ENCODE data around the gene MAVS.

MAVS gene

GRCh38 chr20:3906744-3907721 is 60.4 kb downstream of the MAVS start:
- peak in 1 of 3 donors; percentile 10 for DNase-seq (ENCODE audit: low read depth in 3 of 3, low spot score in 1 of 3)

GRCh38 chr20:3908667-3909066 is 62.0 kb downstream of the MAVS start:
- no peak for DNase-seq (ENCODE audit: low read depth in 3 of 3, low spot score in 1 of 3)

DNA sequence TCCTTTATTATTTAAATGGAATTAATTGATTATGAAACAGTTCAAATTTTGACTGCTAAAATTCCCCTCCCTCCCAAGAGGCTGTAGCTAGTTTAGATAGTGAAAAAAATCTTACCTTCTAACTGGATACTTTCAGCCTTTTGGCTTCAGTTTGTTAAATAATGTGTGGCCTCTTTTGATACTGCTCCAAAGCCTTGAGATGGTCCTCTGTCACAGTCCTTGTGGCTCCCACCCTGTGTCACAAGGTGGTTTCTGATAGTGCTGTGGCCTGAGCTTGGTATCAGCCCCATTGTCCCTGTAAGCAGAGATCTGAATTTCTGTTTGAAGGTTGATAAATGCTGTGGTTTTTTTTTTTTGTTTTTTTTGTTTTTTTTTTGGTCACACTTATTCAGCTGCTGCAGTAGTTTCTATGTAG is 63.3 kb downstream of the MAVS start:
- DNase-seq (ENCODE audit: low read depth in 3 of 3, low spot score in 1 of 3), result no peak

- DNase-seq (ENCODE audit: low read depth in 3 of 3, low spot score in 1 of 3), result no peak
Observed at GRCh38 chr20:3910853-3911252, 64.2 kb downstream of the MAVS start.

GRCh38 chr20:3911956-3912355 is 65.3 kb downstream of the MAVS start:
- no peak for DNase-seq (ENCODE audit: low read depth in 3 of 3, low spot score in 1 of 3)

DNA sequence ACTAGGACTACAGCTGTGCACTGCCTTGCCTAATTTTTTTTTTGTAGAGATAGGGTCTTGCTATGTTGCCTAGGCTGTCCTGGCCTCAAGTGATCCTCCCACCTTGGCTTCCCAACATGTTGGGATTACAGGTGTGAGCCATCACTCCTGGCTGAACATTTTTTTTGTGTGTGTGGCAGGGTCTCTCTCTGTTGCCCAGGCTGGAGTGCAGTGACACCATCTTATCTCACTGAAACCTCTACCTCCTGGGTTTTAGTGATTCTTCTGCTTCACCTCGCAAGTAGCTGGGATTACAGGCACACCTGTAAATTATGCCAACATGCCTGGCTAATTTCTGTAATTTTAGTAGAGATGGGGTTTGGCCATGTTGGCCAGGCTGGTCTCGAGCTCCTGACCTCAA is 67.8 kb downstream of the MAVS start:
- DNase-seq (ENCODE audit: low read depth in 3 of 3, low spot score in 1 of 3), result no peak

DNA sequence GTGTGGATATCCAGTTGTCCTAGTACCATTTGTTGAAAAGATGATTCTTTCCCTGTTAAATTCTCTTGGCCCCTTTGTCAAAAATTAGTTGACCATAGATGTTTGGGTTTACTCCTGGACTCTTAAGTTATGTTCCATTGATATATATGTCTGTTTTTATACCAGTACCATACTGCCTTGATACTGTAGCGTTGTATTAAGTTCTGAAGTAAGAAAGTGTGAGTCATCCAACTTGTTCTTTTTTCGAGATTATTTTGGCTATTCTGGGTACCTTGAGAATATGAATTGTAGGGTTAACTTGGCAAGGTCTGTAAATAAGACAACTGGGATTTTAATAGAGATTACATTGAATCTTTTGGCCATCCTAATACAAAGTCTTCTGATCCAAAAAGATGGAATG is 69.1 kb downstream of the MAVS start:
- DNase-seq (ENCODE audit: low read depth in 3 of 3, low spot score in 1 of 3), result no peak

DNA sequence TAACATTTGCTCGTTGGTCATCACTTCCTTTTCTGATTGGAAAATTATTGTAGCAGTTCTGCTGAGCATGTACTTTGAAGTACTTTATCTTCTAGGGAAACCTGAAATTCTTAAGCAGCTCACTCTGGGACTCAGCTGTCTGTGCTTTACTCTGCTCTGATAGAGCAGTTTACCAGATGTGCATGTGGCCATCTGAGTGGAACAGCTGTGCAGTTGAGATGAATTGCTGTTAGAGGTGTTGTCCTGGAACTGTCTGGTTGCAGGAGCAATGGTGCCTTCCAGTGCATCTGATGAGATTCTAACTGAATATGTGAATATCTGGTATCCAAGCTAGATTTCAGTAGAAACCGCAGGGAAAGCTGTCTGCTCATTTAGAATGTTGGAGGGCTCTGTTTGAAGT is 69.7 kb downstream of the MAVS start:
- DNase-seq (ENCODE audit: low read depth in 3 of 3, low spot score in 1 of 3), result no peak

- no peak for DNase-seq (ENCODE audit: low read depth in 3 of 3, low spot score in 1 of 3)
Observed at GRCh38 chr20:3919352-3919751, 72.7 kb downstream of the MAVS start.

- DNase-seq (ENCODE audit: low read depth in 3 of 3, low spot score in 1 of 3), result no peak
Observed at GRCh38 chr20:3922223-3922982, 75.8 kb downstream of the MAVS start.

GRCh38 chr20:3922983-3923339 is 76.3 kb downstream of the MAVS start:
- no peak for DNase-seq (ENCODE audit: low read depth in 3 of 3, low spot score in 1 of 3)

DNA sequence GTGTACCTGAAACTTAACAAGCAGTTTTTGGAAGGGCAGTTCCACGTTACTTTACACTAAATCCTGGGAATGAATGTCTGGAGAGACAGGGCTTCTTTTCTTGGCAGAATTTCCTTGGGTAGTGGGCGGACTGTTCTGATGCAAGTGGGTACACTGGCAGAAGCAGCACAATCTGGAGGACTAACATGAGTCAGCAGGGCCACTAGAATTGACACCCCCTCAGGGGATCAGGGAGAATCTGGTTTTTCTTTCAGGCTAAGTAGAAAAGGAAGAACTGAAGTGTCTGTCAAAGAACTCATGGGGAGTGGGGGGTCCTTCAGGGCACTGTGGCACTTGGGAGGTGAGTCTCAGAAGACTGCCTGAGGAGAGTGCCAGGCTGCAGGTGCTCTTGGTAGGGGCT is 77.2 kb downstream of the MAVS start:
- no peak for DNase-seq (ENCODE audit: low read depth in 3 of 3, low spot score in 1 of 3)

DNA sequence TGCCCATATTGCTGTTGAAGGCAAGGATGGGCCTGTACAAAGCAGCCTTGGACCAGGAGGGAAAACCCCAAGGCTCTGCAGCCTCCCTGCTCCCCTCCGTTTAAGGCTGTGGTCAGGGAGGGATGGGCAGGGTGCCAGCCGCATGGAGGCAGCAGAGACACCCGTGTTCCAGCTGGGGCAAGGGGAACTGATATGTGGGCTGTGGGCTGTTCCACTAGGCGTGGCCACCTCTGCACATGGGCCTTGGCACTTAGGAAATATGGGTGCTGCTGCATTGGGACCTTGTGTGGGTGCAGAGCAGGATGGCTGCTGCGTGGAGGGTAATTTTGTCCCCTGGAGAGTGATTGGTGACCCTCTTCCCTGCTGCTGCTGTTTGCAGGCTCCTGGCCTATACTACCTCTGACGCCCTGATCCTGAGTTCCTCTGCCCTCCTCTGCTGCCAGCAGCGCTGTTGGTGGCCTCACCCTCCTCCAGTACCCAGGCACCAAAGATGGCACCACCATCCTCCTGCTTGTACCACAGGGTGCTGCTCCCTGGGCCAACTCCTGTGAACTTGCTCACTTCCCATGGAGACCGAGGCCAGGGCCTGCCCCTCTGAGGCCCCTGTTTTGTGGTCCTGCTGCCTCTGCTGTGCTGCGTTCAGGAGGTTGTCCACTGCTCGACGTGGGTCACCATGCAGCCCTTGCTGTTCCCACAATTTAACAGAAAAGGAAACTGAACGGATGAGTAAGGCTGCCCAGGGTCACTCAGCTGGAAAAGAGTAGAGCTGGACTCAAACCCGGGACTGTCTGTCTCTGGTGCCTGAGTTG is 77.9 kb downstream of the MAVS start:
- DNase-seq (ENCODE audit: low read depth in 3 of 3, low spot score in 1 of 3), result no peak

- DNase-seq (ENCODE audit: low read depth in 3 of 3, low spot score in 1 of 3), result no peak
Observed at GRCh38 chr20:3925113-3925695, 78.6 kb downstream of the MAVS start.

Data from stimulated activated CD4-positive, alpha-beta T cell treated with anti-CD3 and anti-CD28 coated beads, TNF-alpha, amount 100 ng/mL, for 1 hour (primary cell).